Measurements from ENCODE around the gene TWF2.

The TWF2 gene

DNA sequence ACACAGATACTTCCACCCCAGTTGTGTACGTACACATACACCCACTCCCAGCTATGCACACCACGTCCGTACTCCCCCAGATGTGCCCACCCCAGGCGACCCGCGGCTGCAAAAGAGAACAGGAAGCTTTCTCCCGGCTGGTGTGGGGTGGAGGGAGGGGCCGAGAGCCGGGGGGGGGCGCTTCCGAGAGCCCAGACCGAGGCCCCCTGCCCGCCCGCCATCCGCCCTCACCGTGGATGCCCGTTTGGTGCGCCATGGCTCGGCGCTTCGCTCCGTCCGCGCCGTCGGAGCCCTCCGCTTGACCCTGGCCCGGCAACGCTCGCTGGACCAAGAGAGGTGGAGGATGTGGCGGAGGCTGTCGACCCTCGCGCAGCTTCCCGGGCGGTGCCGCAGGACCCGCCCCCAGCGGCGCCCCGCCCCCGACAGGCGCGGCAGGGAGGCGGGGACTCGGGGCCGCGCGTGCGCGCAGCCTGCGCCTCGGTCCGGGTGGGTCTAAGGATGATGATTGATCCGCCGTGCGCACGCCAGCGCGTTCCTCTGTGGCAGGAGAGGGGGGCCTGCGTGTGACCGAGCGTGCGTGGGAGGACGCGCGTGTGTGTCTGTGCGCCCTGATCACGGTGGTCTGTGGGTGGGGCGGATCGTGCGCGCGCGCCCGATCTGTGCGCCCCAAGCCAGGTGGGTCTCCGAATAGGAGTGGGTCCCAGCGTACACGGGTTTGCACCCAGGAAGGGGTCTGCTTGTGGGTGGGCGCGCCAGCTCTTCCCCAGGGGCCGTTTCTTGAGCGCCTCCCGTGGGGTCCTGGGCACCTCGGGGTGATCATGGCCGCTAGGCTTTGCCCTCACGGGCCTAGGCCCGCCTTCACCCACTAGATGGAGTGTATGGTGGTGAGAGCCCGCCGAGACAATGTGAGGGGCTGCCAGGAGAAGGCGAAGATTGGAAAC, at the start of gene TWF2:
Gene TWF2, minus strand, starts transcription at position 398 of the 941 bp plus-strand sequence. Its CDS starts 142 bp downstream, at position 256.
- TF ChIP-seq GATA3 (IDR thresholded peaks at IDR 0.05; ENCODE audit: low read depth, low read length), result no peak
- no peak for TF ChIP-seq GATA2 (IDR thresholded peaks at IDR 0.05; ENCODE audit: low read depth, low read length)

GRCh38 chr3:52288674-52289073, 49.7 kb upstream of the TWF2 start:
- TF ChIP-seq GATA3 (IDR thresholded peaks at IDR 0.05; ENCODE audit: low read depth, low read length), result no peak
- no peak for TF ChIP-seq GATA2 (IDR thresholded peaks at IDR 0.05; ENCODE audit: low read depth, low read length)

DNA sequence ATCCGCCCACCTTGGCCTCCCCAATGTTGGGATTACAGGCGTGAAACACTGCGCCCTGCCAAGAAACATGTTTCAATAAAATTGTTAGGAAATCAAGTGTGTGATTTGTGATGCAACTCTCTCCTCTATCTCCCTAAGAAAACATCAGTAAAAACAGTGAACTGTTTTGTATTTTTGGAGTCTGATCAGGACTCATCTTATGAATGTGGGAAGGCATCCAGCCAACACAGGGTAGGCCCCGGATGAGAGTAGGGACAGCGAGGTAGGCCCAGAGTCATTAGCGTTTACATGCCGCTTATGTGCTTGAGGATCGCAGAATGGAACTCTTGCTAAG, 47.8 kb upstream of the TWF2 start:
- TF ChIP-seq GATA3 (IDR thresholded peaks at IDR 0.05; ENCODE audit: low read depth, low read length), result no peak
- TF ChIP-seq GATA2 (IDR thresholded peaks at IDR 0.05; ENCODE audit: low read depth, low read length), result no peak

DNA sequence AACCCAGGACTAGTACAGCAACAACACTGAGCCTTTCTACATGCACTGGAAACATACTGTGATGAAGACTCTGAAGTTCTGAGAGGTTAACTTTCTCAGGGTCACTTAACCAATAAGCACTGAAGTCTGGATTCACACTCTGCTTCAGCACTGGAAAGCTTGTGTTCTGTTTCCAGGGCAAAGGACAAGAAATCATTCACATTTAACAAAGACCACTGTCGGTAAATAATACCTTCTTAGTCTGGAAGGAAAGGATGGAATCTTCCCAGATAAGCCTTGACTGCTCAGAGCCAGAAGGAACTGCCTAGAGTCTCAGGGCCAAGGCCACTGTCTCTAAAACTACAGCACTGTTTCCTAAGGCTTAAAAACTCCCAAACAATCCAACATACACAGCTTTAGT, 44.3 kb upstream of the TWF2 start:
- TF ChIP-seq GATA3 (IDR thresholded peaks at IDR 0.05; ENCODE audit: low read depth, low read length) (no peak), GATA2 (IDR thresholded peaks at IDR 0.05; ENCODE audit: low read depth, low read length) (no peak)

GRCh38 chr3:52281981-52282801, 43.2 kb upstream of the TWF2 start:
- no peak for TF ChIP-seq GATA3 (IDR thresholded peaks at IDR 0.05; ENCODE audit: low read depth, low read length)
- no peak for TF ChIP-seq GATA2 (IDR thresholded peaks at IDR 0.05; ENCODE audit: low read depth, low read length)

GRCh38 chr3:52280050-52280461, 41.1 kb upstream of the TWF2 start:
- TF ChIP-seq GATA3 (IDR thresholded peaks at IDR 0.05; ENCODE audit: low read depth, low read length), result no peak
- TF ChIP-seq GATA2 (IDR thresholded peaks at IDR 0.05; ENCODE audit: low read depth, low read length), result no peak

GRCh38 chr3:52279596-52279995, 40.6 kb upstream of the TWF2 start:
- no peak for TF ChIP-seq GATA3 (IDR thresholded peaks at IDR 0.05; ENCODE audit: low read depth, low read length)

DNA sequence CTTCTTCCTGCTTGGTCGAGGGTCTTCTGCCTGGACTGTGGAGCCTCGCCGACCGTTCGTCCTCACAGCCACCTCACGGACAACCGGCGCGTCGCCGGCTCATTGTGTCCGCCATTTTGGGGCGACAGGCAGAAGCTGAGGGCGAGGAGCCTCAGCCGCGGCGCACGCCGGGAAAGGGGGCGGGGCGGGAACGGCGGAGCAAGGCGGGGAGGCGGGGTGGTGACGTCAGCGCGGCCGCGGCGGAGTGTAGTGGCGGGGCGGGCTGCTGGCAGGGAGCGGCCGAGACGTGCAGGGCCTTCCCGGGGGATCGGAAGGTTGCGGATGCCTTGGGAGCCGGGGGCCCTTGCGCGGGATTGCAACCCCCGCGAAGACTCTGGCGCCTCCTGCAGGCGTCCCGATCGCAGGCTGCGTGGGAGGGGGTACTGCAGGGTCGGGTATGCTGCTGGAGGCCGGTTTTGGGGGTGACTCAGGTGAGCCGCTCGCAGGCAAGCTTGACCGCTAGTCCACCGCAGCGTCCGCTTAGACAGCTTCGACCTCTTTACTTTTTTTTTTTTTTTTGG, 39.6 kb upstream of the TWF2 start, which contains the start of gene WDR82:
Gene WDR82, minus strand, starts transcription at position 140 of the 560 bp plus-strand sequence. CDS start 288 bp downstream, outside the sequence.
- TF ChIP-seq GATA3 (IDR thresholded peaks at IDR 0.05; ENCODE audit: low read depth, low read length), result no peak
- TF ChIP-seq GATA2 (IDR thresholded peaks at IDR 0.05; ENCODE audit: low read depth, low read length), result no peak

GRCh38 chr3:52277972-52278509, 39.1 kb upstream of the TWF2 start:
- TF ChIP-seq GATA3 (IDR thresholded peaks at IDR 0.05; ENCODE audit: low read depth, low read length) (no peak), GATA2 (IDR thresholded peaks at IDR 0.05; ENCODE audit: low read depth, low read length) (no peak)

- TF ChIP-seq GATA3 (IDR thresholded peaks at IDR 0.05; ENCODE audit: low read depth, low read length), result no peak
- TF ChIP-seq GATA2 (IDR thresholded peaks at IDR 0.05; ENCODE audit: low read depth, low read length), result no peak
These were observed 38.4 kb upstream of the TWF2 start for GRCh38 chr3:52277071-52277964.

- TF ChIP-seq GATA2 (IDR thresholded peaks at IDR 0.05; ENCODE audit: low read depth, low read length), result no peak
- no peak for TF ChIP-seq GATA3 (IDR thresholded peaks at IDR 0.05; ENCODE audit: low read depth, low read length)
These were observed 33.9 kb upstream of the TWF2 start for GRCh38 chr3:52272831-52273230.

DNA sequence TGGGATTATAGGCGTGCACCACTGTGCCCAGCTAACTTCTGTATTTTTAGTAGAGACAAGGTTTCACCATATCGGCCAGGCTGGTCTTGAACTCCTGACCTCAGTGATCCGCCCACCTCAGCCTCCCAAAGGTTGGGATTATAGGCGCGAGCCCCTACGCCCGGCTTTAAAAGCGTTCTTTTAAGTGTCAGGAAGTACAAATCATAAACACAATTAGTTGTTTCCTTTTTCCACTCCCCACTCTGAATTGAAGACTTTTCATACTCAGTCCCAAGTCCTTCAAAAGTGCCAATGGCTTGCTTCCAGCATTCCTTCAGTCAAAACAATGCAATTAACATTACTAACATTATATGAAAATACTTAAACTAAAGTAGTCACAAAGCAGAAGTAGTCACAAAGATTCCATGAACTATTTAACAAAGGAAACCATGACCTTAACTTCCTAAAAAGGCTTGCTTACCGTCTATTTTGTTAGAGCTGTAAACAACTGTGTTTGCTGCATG, 31.3 kb upstream of the TWF2 start:
- TF ChIP-seq GATA3 (IDR thresholded peaks at IDR 0.05; ENCODE audit: low read depth, low read length) (no peak), GATA2 (IDR thresholded peaks at IDR 0.05; ENCODE audit: low read depth, low read length) (no peak)

- no peak for TF ChIP-seq GATA3 (IDR thresholded peaks at IDR 0.05; ENCODE audit: low read depth, low read length)
- TF ChIP-seq GATA2 (IDR thresholded peaks at IDR 0.05; ENCODE audit: low read depth, low read length), result no peak
These were observed 30.8 kb upstream of the TWF2 start for GRCh38 chr3:52269776-52270175.
